ENCODE measurements around the gene DEFB110. TPM values are rescaled to one million over a fixed set of nuclear protein-coding genes. Genes with fewer than 3 reads are reported as not detected.

DEFB110 gene
- total RNA-seq, 1 donor from 2014 or later, result not detected

Other genes starting within 250 kb of the DEFB110 start
- gene PGK2, start 234.7 kb downstream of the DEFB110 start, total RNA-seq, result not detected
- not detected for gene CRISP1, start 155.5 kb downstream of the DEFB110 start, total RNA-seq
- not detected for gene DEFB114, start 57.8 kb downstream of the DEFB110 start, total RNA-seq
- gene DEFB113, start 52.4 kb downstream of the DEFB110 start, total RNA-seq, result not detected
- gene DEFB112, start 27.9 kb upstream of the DEFB110 start, total RNA-seq, result not detected